ENCODE results near the gene PCTP. TPM values are rescaled to one million over a fixed set of nuclear protein-coding genes. Genes with fewer than 3 reads are reported as not detected.

The PCTP gene
- total RNA-seq, 1 experiment from 2014 or later: 17.1 TPM

DNA sequence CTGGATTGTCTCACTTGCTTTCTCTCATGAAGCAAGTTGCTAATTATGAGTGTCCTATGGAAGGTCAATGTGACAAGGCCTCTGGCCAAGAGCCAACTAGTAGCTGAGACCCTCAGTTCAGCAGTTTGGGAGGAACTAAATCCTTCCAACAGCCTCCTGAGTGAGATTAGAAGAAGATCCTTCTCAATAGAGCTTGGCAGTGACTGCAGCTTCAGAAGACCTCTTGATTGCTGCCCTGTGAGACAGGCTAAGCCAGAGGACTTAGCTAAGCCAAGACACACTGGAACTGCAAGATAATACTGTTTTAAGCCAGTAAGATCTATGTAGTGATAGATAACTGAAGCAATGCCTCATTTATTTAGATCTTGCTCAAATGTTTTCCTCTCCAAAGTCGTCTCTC, 34.3 kb downstream of the PCTP start:
- Histone ChIP-seq H3K27me3 (ENCODE audit: insufficient read depth, low read length) (no peaks in the 10 kb centered on the region), H2BK15ac (ENCODE audit: low read depth, low read length) (no peak overlapping the region), H2BK12ac (ENCODE audit: insufficient read length, low read depth, low read length) (no peak overlapping the region), H2BK20ac (ENCODE audit: low read depth, low read length, poor library complexity, severe bottlenecking) (no peak overlapping the region), H3K79me2 (ENCODE audit: insufficient read depth, low read length) (no peaks in the 10 kb centered on the region), H3K23ac (ENCODE audit: insufficient read length, low read depth, low read length) (no peak overlapping the region), H3K23me2 (ENCODE audit: insufficient read length, low read depth, low read length, poor library complexity, severe bottlenecking) (no peaks in the 10 kb centered on the region), H3K14ac (ENCODE audit: insufficient read depth, low read length) (no peak overlapping the region), H2BK5ac (ENCODE audit: insufficient read length, low read length) (no peak overlapping the region), H4K20me1 (ENCODE audit: control insufficient read depth, insufficient read depth, insufficient read length) (peaks cover 3% of the 10 kb centered on the region), H3K4me2 (ENCODE audit: insufficient read depth, insufficient read length, low read length) (no peak overlapping the region), H2AK5ac (ENCODE audit: insufficient read length, low read length) (no peak overlapping the region), H3K4me1 (ENCODE audit: insufficient read depth, low read length) (no peaks in the 10 kb centered on the region), H3K9me3 (ENCODE audit: control insufficient read depth, low read depth, low read length) (no peaks in the 10 kb centered on the region), H3K18ac (ENCODE audit: insufficient read length, low read depth, low read length) (no peak overlapping the region), H2BK120ac (ENCODE audit: low read depth, low read length, poor library complexity, severe bottlenecking) (no peak overlapping the region), H3K27ac (ENCODE audit: insufficient read length, low read depth, low read length) (no peak overlapping the region), H3K9ac (ENCODE audit: extremely low read depth, insufficient read length, low read length) (no peak overlapping the region), H4K91ac (ENCODE audit: insufficient read length, low read depth, low read length) (no peak overlapping the region), H2AFZ (ENCODE audit: low read length) (no peak overlapping the region), H3K79me1 (ENCODE audit: insufficient read depth, low read depth, low read length, poor library complexity, severe bottlenecking) (no peaks in the 10 kb centered on the region), H3K4ac (ENCODE audit: low read depth, low read length) (no peak overlapping the region), H4K8ac (replicated peaks; ENCODE audit: insufficient read length, low read depth, low read length) (no peak overlapping the region), H3T11ph (ENCODE audit: low read length) (no peak overlapping the region), H4K5ac (ENCODE audit: insufficient read length, low read depth, low read length) (no peak overlapping the region), H3K56ac (ENCODE audit: insufficient read length, low read depth, low read length) (no peak overlapping the region)
- DNase-seq: no peak
- Mint-ChIP-seq H3K36me3 (ENCODE audit: insufficient read depth in 1 of 3, low read depth in 3 of 3) (no peaks in the 10 kb centered on the region; a peak in 1 of 7 replicates), H3K27me3 (ENCODE audit: low read depth) (no peaks in the 10 kb centered on the region), H3K4me1 (peaks cover 3 to 5% of the 10 kb centered on the region in 2 experiments), H3K9me3 (no peaks in the 10 kb centered on the region), H3K27ac (no peak overlapping the region), H3K4me3 (no peak overlapping the region)
- no CpG with 5 or more reads among the region's 1 CpG for WGBS (ENCODE audit: extremely low coverage, insufficient read length, low lambda C conversion rate)
- TF ChIP-seq, protein P1, sequence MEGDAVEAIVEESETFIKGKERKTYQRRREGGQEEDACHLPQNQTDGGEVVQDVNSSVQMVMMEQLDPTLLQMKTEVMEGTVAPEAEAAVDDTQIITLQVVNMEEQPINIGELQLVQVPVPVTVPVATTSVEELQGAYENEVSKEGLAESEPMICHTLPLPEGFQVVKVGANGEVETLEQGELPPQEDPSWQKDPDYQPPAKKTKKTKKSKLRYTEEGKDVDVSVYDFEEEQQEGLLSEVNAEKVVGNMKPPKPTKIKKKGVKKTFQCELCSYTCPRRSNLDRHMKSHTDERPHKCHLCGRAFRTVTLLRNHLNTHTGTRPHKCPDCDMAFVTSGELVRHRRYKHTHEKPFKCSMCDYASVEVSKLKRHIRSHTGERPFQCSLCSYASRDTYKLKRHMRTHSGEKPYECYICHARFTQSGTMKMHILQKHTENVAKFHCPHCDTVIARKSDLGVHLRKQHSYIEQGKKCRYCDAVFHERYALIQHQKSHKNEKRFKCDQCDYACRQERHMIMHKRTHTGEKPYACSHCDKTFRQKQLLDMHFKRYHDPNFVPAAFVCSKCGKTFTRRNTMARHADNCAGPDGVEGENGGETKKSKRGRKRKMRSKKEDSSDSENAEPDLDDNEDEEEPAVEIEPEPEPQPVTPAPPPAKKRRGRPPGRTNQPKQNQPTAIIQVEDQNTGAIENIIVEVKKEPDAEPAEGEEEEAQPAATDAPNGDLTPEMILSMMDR (conservative IDR thresholded peaks at IDR 0.05): no peak
